ENCODE results near the gene PKNOX2.

PKNOX2 gene

DNA sequence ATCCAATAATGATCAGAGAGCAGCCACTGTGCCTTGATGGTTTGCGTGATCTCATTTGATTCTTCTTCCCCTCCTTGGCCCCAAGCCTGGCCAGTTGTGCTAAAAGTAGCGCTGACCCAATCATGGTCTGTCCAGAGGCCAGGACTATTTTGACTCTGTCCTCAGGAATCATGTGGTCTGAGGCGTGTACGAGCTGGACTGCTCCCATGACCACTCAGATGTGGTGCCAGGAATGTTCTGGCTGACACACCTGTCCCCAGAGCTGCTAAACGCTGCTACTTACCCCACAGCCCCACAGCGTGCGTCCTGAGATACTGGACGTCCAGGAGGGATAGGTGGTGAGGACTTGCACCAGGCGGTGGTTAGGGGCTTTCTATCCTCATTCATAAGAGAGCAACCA, 261.1 kb downstream of the PKNOX2 start:
- no peak for DNase-seq

DNA sequence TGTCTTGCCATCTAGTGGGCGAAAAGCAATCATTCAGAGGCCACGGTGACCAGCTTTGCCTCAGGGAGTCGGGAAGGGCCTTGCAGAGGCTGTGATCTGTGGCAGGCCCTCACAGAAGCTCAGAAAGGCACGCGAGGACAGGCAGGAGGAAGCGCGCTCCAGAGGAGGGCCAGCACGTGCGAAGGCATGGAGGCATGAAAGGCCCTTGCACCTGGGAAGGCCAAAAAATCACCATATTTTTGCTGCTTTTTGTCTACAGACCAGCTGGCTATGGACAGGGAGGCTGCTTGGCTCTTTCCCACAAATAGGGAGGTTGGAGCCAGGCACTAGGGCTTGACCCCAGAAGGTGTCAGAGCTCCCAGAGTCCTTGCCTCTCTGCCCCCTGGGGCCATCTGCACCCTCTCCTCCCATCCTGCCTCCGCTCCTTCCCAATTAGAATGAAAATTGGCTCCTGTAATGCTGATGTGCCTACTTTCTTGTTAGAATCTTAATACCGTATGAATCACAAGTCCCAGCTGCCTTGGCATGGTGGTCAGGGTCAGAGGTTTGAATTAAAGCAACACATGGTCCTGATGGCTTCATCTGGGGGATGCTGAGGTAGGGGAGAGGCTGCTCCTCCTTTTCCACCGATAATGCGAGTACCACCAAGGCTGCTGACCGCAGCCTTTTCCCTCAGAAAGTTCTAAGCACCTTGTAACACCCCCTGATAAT, 262.4 kb downstream of the PKNOX2 start:
- no peak for DNase-seq

DNA sequence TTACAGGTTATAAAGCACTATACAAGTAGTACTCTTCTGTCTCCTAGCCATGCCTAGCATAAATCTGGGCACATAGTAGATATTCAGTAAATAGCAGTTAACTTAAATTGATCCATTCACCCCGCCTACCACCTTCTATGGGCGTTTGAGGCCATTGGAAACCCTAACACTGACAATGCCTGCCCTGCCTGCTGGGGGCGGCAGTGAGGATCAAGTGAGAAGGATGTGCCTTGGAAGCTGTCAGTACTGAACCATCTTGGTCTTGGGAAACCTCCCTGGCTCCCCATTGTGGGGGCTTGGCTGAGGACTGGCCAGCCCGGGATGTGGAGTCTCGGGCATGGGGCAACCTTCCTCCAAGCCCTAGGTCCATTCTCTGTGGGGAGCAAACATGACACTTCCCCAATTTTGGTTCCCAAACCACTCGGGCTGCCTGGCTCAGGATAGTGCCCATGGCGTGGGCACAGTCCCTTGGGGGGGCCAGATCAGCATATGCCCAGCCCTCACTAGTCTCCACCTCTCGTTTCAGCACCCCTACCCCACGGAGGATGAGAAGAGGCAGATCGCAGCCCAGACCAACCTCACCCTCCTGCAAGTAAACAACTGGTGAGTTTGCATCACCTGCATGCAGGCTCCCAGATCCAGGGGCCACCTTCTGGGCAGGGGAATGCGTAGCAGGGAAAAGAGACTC, 264.1 kb downstream of the PKNOX2 start:
- no peak for DNase-seq

DNA sequence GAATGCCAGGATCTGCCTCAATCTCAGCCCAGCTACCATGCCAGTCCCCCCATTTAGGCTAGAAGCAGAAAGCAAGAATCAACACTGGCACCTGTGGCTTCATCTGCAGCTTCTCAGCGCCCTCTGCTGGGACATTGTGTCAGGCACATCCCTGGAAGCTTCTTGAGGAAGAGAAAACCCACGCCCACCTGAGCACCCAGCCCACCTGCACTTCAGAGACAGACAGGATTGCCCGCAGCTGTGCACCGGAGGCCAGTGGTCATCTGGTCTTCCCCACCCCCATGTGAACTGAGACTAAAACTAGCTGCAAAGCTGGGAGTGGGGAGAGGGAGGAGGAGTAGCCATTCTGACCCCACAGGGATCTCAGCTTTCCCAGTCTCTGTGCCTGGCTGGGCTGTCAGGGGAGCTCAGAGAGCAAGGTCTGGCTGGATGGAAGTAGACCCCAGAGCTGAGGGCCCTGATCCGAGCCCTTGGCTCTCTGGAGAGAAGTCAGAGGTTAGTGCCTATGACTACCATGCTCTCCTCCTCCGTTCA, 264.7 kb downstream of the PKNOX2 start:
- DNase-seq: no peak

DNA sequence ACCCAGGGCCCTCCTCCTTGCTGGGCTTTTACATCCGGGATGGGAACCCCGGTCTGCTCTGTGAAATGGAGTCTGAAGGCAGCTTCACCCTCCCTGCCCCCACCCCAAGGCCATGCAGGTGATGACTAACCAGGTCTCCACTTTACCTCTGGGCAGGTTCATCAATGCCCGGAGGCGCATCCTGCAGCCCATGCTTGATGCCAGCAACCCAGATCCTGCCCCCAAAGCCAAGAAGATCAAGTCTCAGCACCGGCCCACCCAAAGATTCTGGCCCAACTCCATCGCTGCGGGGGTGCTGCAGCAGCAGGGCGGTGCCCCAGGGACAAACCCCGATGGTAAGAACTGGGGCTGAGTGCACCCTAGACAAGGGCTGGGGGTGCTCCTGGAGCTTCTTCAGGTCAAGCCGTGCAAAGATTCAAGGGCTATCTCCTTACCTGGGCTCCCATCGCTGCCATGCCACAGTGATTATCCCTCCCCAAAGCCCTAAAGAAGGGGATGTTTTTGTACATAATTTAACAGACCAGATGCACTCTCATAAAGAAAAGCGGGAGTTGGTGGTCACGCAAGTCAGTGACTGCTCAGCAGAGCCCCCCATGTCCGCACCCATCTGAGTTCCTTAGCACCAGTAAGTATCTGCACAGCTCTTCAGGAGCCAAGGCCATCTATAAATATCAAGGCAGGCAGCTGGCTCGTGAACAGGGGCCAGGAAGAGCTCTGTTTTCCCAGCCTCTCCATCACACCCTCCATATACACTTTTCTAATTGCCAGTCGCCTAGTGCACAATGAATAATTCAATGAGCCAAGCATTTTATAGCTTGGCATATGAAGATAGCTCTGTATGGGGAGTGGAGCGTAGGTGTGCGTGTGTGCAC, 265.5 kb downstream of the PKNOX2 start:
- no peak for DNase-seq

DNA sequence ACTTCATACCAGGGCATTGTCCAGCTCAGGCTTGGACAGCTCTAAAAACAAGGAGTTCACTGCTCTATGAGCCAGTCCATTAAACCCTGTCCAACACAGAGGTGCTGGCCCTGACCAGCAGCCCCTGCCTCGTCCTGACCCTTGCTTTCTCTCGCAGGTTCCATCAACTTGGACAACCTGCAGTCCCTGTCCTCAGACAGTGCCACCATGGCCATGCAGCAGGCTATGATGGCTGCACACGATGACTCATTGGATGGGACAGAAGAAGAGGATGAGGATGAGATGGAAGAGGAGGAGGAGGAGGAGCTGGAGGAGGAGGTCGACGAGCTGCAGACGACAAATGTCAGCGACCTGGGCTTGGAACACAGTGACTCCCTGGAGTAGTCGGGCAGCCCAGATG, 266.5 kb downstream of the PKNOX2 start:
- no peak for DNase-seq

DNA sequence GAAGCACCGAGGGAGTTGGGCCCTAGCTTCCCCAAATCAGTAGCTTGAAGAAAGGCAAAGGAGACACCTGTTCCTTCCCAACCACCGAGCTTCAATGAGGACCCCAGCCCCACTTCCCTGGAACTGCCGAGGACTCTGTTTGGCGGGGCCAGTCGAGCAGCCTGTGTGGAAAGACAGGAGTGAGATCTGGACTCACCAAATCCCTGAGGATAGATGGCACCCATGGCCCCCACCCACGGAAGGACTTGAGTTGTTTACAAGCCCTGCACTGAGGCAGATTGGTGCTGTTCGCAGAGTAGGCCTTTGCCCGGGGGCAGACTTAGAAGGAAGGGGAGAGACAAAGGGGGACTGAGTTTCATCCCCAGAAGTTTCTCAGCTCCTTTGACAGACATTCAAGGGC, 266.9 kb downstream of the PKNOX2 start:
- DNase-seq: no peak

DNA sequence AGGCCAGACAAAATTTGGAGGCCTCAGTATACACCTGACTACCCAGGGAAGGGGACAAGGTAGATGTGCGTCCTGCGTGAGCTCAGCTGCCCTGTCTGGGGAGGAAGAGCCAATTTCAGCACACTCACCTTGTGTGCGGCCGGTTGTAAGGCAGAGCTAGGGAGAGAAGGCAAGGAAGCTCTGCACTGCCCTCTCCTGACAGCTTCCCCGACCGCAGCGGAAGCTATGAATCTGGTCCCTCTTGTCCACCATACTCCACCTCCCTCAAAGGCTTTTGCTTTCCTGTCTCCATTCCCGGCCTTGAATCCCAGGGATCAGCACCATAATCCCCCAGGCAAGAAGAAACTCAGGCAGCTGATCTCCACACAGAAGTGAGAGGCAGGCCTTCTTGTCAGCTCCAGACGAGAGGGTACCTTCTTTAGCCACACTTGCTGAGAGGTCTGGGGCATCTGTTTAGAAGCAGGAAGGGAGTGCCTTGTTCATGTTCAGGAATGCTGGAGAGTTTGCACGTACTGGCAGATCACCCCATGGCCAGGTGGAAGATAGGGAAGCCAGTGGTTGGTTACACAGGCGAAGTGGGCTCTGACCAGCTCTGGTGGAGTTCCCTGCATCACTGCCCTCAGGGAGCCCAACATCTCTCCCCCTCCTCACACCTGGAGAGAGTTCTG, 269.0 kb downstream of the PKNOX2 start:
- DNase-seq: peak; percentile 8

DNA sequence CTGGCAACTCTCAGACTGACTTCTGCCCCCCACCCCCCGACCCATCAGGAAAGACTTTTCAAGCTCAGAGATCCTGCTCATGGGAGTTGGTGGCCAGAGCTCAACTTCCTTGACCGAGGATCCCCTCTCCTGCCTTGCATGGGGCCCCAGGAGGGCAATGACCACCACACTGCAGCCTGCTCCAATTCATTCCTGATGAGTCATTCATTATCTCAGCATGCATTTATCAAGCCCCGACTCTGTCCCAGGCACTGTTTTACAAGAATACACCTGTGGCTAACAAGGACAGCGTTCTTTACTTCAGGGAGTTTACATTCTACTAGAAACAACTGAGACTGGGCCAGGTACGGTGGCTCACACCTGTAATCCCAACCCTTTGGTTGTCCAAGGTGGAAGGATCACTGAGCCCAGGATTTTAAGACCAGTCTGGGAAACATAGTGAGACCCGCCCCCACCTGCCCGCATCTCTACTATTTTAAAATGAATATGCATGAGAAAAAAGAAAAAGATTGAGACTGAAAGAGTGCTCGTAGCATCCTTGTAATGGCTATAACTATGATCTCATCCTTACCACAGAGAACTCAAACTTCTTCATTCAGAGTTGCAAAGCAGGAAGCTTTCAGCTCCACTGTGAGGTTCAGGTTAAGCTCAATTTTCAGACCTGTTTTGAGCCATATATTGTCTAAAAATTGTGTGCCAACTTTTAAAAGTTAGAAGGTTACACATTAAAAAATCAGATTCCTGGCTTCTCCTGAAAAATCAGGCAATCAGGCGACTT, 271.1 kb downstream of the PKNOX2 start:
- DNase-seq: no peak

DNA sequence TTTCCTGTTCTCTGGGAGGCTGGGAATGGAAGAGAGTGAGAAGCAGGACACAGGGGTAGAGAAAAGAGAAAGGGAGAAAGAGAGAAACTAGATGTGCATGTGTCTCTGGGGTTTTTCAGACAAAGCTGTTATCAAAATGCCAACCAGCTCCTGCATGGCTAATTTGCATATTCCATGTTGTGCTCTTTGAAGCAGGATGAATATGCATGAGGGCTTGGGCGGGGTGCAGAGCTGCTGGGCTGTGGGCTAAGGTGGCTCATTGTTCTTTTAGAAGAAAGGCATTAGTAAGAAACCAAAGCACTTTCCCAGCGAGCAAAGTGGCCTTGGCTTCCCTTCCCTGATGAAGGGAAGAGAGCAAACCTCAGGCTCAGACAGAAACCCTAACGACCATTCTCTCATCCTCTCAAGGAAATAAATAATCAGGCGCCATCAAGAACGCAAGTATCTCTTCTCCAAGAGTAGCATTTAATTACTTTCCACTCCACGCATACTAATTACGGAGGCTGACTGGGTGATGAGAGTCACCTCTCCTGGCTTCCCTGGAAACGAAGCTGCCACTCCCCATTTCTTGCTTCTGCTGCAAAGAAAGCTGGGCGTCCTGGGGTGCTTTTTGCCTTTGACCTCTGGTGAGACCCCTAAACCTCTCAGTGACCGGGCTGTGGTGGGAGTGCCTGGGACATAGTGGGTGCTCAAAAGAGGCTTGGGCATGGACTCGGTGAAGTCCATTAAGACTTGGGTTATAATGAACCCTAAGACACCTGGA, 277.3 kb downstream of the PKNOX2 start:
- no peak for DNase-seq

DNA sequence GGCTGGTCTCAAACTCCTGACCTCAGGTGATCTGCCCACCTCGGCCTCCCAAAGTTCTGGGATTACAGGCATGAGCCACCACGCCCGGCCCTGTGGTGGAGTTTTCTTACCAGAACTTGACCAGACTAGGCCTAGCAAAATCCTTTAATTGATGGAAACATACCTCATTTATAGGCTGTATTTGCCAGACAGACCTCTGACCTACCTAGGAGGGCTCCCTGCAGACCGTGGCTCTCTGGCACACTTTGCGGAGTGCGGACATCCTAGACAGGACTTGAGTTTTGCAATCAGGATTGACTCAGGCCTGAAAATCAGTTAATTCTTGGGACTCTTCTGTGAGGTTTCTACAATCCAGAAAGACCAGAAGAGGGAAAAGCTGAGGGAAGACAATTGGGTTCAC, 278.4 kb downstream of the PKNOX2 start:
- no peak for DNase-seq

DNA sequence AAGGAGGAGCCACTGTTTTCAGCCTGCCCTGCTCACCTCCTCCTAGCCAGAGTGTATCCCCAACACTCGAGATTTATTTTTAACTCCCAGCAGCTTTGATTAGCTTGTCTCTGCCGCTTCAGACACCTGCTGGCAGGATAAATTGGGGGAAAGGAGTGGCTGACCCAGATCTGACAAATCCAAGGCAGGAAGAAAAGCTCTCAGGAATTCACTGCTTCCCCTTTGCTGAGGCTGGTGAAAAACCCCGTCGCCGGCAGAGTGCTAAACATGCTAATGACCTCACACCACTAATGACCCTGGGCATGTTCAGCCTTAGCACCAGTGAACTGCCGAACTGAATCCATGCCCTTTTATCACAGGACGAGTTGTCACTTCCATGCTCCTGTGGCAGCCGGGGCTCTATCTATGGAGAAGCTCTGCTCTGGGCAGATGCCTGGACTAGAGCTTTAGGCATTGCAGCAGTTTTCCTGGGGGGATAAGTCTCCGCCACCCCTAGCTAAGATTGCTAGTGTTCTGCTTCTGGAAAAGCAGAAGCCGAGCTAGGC, 279.3 kb downstream of the PKNOX2 start:
- no peak for DNase-seq

DNA sequence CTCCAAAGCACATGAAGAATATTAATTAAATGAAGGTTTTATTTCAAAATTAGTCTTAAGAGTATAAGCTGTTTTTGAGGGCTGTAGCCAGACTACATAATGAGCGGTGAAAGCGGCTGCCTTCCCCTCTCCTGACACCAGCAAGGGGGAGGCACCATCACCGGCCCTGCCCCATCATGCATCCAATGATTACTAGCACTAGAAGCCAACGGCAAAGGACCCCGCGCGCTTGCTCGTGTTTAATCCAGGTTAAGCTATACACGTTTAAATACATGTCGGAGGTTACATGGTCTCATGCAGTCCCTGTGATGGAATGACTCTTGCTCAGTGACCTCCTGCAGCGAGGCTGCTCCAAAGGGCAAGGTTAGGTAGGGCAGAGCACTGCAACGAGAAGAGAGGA, 281.2 kb downstream of the PKNOX2 start:
- DNase-seq: no peak

DNA sequence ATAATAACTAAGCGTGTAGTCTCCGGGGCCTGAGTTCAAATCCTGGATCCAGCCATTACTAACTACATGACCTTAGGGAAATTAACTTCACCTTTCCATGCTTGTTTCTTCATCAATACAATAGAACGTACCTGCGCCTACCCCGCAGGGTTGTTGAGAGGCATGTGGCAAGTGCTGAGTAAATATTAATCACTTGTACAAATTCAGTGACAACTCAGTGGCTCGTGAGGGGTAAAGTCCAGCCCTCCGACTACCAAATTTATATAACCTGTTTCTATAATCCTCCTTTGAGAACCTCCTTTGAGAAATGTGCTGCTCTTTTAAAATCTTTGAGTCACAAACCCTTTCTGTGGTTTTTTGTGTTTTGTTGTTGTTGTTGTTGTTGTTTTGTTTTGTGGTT, 281.7 kb downstream of the PKNOX2 start:
- no peak for DNase-seq

DNA sequence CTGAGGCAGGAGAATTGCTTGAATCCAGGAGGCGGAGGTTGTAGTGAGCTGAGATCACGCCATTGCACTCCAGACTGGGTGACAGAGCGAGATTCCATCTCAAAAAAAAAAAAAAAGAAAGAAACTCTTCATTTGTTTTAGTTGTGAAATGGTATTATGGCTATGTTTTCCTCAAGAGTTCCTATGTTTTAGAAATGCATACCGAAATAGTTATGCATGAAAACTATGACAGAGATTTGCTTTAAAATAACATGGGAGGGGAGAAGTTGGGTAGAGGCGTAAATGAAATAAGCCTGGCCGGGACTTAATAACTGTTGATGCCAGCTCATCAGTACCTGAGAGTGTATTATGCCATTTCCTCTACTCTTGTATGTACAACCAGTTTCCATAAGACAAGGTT, 283.2 kb downstream of the PKNOX2 start:
- no peak for DNase-seq

DNA sequence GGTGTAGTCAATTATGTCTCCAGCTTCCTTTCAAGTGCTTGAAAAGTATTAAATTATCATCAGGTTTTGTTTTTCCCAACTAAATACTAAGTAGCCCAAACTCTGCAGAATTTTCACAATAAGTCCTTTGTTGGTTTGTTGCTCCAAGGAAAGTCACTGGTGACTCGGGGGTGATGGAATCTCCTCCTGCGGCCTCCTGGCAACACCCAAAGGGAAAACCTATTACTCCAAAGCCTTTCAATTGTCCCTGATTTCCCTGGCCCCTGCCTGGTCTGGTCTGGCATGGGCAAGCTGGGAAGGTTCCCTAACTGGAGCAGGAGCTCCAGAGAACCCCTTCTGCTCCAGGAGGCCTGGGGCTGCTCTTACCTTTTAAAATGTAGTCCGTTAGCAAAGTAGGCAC, 283.6 kb downstream of the PKNOX2 start:
- no peak for DNase-seq

DNA sequence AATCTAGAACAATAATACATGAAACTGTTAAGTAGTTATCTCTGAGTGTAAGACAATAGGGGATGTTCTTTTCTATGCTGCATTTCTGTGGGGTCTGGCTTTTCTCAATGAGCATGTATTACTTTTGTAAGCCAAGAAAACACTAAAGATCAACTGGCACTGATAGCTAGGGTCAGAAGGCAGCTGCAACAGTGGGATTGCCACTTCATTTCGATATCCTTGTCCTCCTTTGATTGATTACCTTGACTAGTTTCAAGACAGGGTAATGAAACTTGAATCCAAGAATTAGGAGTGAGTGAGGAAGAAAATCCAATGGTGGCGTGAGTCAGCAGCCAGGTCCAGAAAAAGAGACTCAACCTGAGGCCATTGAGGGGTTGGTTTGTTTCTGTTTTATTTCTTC, 285.0 kb downstream of the PKNOX2 start:
- DNase-seq: no peak

DNA sequence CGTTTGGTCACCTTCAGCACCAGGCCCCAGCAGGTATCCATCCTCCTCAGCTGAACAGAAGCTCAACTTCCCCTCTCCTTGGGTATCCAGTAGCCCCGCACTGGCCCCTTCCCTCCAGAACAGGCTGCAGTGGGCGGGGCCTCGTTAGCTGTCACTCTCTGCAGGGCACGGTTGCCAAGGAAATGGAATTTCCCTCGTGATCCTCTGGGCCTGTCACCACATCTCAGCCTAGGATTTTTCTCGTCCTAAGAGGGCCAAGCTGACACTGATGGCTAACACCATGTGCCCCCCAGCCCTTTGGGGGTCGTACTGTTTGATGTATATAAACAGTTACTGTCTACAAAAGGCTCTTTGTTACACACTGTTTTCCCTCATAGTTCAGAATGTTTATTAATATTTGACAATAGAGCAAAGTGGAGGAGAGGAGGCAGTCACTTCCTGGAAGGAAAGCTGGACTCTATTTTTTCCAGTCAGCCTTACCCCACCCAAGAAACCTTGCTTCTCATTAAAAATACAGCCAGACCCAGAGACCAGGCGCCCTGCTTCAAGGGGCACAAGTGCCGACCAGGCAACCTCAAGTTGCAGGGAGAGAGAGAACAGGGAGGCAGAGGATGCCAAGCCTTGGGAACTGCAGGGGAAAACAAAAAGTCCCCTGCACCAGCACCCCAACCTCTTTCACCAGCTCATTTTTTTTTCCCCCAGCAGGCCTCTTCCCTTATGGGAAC, 287.0 kb downstream of the PKNOX2 start:
- peak; percentile 15 for DNase-seq

DNA sequence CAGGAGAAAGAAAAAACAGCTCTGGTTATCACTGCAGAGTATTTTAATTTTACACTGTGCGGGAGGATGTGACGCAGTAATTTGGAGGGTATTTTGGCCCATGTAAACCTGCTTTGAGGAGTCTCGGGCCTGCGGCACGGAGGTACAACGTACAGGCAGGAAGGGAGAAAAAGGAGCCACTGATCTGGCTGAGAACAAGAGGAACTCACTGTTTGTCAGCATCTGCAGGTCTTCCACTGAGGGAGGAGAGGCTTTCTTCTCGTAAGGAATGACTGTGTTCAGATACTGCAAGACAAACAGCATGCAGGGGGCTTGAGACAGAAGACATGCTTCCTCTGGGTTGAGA, 287.5 kb downstream of the PKNOX2 start:
- DNase-seq: no peak

DNA sequence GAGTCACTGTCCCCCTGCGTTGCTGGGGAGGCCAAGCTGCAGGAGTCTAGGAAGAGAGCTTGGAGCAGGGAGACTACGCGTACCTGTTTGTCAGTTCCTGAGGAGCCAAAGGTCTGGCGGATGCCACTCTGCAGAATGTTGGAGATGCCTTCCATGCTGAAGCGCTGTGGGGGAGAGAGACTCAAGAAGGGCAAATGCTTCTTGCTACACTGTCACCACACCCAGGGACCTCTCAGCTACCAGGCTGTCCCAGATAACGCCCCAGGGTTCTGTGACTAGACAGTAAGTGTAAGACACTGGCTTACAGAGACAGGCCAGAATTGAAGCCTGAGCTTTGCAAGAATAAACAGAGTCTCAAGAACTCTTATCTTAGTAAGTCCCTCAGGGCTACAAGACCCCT, 289.5 kb downstream of the PKNOX2 start:
- DNase-seq: no peak

DNA sequence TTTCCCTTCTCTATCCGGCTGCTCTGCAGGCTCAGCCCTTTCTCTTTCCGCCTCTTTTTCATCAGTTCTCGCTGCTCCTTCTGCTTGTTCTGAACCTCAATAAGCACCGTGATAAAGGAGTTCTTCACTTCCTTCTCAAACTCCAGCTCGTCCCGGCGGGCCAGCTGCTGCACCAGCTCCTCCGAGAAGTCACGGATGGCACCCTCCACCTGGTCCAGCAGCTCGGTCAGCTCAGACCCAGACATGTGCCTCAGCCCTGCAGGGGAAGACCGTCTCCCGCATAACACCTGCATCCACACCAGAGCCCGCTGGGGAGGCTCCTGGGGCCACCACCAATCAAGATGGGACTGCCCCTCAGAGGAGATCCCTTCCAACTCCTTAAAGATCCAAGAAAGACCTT, 291.3 kb downstream of the PKNOX2 start:
- DNase-seq: no peak

Data from DMS153 (cell line).